HG03103 (cell line): ENCODE data around the gene ZNF584.
A peak's percentile ranks its signal among the peaks of the same experiment; 100 is the strongest.
"Not testable (repeated sequence)": the region's sequence is repeated elsewhere in the genome, so short reads cannot be mapped to it uniquely, and the experiment has no call there.

ENCODE experiments used
- ATAC-seq: cut with Tn5 transposase; IDR thresholded peaks from one replicate; pipeline ENCODE4 v1.9.1; 2021; ENCODE audit warnings: low read depth; ENCODE audit not compliant: unreplicated experiment

ZNF584 gene

DNA sequence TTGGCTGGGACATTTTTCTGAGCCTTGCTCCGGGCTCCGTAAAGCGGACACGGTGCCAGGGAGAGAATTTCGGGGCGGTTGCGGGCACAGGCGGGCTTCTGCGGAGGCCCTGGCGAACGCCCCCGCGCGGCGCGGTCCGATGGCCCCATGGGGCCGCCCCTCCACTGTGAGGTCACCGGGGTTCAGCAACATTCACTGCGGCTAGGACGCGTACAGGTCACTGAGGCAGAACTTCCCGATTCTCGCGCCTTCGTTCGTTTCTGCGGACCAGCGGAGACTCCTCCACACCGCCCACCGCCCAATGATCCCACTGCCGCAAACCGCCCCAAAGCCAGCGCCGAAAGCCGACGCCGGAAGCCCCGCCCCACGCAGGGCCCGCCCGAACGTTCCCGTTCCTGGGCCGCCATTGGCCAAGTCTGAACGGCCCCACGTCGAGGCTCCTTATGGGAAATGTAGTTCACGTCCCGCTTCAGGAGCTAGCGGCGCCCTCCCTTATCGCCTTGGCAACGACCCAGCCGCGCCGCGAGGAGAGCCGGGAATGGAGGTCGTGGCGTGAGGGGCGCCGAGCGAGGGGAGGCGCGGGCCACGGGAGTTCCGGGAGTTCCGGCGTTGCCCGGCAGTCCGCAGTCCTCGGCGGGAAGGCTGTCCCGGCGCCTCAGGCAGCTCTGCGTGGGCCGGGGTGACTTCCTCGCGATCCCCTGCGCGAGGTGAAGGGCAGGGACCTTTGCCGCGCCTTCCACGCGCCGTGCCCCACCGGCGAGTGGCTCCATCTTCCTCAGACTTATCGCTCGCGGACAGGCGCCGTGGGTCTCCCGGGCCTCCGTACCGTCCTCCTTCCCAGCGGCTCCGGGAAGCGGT lies at the start of gene ZNF584:
Gene ZNF584 (plus strand): TSS at position 498 of the 858 bp plus-strand sequence. CDS start 499 bp downstream, outside the sequence.
- peak; percentile 93 for ATAC-seq

DNA sequence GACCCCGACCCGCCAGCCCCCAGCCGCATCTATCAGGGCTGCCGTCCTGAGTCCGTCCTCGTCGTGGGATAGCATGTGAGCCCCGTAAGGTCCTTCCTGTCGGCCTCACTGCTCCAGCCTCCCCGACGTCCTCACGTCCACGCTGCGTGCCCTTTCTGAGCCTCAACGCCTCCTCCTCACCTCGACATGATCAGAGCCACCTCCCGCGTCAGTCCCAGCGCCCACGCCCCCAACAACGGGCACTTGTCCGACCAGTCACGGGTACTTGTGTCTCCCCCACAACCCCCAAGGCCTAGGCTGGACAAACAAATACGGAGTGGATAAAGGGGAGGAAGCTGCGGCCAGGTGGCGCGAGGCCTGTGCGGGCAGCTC lies 46.6 kb upstream of the ZNF584 start:
- peak; percentile 2 for ATAC-seq

DNA sequence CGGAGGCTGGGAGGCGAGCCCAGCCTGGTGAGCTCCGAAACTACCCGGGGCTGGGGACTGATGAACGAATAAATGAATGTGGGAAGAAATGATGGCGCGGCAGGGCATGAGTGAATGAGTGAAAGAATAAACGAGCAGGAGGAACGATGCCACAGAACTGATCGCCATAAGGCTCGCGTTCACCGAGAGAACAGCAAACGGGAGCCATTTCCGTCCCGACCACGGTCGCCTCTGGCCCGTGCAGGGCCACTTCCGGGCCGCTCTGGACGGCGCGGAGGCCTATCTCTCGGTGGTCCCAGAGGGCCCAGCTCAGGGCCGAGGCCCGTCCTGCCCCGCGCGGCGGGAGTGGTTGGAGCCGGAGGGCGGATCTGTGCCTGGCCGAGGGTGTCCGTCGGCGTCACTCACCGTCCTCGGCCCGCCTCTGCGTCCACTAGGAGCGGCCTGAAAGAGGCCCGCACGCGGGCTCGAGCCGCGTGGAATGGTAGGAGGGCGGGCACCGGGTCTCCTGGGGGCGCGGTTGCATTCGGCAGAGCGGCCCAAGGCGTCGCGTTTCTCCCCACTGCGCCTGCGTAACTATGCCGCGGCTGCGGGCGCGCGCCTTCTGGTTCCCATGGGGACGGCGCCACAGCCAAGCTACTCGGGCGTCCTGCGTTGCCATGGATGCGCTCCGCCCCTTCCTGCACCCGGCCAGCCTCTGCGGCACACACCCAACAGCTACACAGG lies 46.0 kb upstream of the ZNF584 start, which contains the start of gene ZNF497:
Gene ZNF497 (minus strand): TSS at position 480 of the 723 bp plus-strand sequence. CDS start 5,116 bp downstream, outside the sequence.
- peak; percentile 83 for ATAC-seq

DNA sequence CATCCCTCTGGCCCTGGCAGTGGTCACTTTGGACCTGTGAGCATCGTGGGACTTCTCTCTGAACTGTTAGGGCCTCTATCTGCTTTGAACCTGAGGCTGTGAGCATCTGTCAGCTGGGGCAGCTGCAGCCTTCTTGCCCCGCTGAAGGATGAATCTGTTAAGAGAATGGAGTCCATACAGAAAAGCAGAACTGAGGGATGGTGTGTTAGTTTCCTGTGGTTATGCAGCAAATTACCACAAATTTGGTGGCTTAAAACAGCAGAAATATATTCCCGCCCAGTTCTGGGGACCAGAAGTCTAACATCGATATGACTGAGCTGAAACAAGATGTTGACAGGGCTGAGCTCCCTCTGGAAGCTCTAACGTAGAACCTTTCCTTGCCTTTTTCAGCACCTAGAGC lies 44.3 kb upstream of the ZNF584 start:
- ATAC-seq: no peak

GRCh38 chr19:58366585-58367430 lies 41.6 kb upstream of the ZNF584 start:
- no peak for ATAC-seq

DNA sequence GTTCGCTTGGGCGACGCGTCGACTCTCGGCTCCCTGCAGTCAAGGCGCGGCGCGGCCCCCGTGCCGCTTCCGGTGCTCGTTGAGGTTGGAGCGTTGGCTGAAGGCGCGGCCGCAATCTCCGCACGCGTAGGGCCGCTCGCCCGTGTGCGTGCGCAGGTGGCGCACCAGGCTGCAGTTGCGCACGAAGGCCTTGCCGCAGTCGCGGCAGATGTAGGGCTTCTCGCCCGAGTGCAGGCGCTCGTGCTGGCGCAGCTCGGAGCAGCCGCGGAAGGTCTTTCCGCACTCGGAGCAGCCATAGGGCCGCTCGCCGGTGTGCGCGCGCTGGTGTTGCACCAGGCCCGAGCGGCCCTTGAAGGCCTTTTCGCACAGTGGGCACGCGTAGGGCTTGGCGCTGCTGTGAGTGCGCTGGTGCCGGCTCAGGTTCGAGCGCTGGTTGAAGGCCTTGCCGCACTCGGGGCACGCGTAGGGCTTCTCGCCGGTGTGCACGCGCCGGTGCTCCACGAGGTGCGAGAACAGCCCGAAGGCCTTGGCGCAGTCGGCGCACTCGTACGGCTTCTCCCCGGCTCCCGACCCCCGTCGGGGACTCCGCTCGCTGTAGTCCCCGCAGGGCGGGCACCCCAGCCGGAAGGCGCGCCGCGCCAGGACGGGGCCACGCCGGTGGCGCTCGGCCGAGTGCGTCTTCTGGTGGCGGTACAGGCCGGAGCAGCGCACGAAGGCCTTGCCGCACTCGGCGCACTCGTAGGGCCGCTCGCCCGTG lies 40.6 kb upstream of the ZNF584 start:
- ATAC-seq: no peak

- ATAC-seq: no peak
Measured at GRCh38 chr19:58368561-58369360, 39.7 kb upstream of the ZNF584 start.

DNA sequence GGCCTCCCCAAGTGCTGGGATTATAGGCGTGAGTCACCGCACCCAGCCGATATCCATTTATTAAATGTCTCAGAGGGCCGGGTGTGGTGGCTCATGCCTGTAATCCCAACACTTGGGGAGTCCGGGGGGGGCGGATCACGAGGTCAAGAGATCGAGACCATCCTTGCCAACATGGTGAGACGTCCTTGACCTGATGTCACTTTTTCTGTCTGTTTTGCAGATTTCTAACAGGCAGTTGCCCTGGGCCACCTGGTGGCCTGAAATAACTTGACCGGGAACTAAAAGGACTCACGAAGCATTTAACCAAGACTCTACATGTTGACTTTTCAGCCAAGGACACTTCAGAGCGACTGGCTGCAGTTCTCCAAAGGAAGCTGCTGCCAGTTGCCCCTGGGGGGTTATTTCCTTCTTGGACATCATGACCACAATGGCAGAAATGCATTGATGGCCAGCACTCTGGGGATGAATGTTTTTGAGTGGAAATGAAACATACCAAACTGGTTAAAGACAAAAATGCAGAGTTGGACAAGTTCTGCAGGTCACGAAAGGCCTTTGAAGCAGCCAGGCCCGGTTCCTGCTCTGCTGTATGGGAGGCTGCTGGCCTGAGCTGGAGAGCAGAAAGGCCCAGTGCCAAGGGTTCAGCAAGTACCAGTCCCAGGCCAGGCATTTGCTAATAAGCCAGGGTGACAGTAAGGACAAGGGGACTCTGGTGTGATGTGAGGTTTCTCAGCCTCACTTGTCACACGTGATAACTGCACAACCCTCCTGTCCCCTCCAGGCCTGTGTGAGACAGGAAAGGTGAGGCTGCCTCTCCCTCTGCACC lies 35.9 kb upstream of the ZNF584 start:
- ATAC-seq: no peak

GRCh38 chr19:58374200-58374599 lies 34.2 kb upstream of the ZNF584 start:
- no peak for ATAC-seq

DNA sequence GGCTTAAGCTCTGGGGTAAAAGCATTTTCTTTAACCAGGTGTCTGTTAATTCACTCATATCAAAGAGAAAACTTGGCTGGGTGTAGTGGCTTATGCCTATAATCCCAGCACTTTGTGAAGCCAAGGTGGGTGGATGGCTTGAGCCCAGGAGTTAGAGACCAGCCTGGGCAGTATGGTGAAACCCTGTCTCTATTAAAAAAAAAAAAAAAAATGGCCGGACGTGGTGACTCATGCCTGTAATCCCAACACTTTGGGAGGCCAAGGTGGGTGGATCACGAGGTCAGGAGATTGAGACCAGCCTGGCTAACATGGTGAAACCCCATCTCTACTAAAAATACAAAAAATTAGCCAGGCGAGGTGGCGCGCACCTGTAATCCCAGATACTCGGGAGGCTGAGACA lies 31.7 kb upstream of the ZNF584 start:
- not testable (repeated sequence) for ATAC-seq

- no peak for ATAC-seq
Measured at GRCh38 chr19:58379246-58379645, 29.2 kb upstream of the ZNF584 start.

GRCh38 chr19:58380037-58380661 lies 28.3 kb upstream of the ZNF584 start:
- ATAC-seq: no peak

- peak; percentile 79 for ATAC-seq
Measured at GRCh38 chr19:58380662-58381459, 27.6 kb upstream of the ZNF584 start, which contains the start of gene ZNF837. TSS of gene ZNF837 (minus strand) at chr19:58381030. CDS start at chr19:58369332, 11,698 bp downstream.

DNA sequence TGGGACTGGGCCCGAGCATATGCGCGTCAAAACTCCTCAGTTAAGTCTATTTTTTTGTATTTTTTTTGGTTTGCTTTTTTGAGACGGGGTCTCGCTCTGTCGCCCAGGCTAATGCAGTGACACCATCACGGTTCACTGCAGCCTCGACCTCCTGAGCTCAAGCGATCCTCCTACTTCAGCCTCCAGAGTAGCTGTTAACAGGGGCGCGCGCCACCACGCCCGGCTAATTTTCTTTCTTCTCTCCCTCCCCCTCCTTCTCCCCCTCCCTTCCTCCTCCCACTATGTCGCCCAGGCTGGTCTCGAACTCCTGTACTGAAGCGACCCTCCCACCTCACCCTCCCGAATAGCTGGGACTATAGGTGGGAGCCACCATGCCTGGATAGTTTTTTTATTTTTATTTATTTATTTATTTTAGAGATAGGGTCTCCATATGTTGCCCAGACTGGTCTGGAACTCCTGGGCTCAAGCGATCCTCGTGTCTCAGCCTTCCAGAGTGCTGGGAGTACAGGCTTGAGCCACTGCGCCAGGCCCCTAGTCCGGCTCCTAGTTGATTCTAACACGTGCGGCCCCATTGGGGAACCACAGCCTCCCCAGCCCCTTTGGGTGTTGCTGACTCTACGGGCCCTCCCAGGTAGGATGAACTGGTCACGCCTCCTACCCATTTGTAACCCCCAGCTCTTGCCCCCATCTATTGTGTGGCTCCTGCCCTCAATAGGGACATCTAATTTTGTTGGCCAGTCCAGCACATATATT lies 26.8 kb upstream of the ZNF584 start:
- ATAC-seq: no peak

GRCh38 chr19:58382997-58383603 lies 25.3 kb upstream of the ZNF584 start:
- no peak for ATAC-seq

- ATAC-seq: no peak
Measured at GRCh38 chr19:58385313-58385890, 23.0 kb upstream of the ZNF584 start.
